ENCODE measurements around the gene ZNF792.
"Not testable (repeated sequence)": the region's sequence is repeated elsewhere in the genome, so short reads cannot be mapped to it uniquely, and the experiment has no call there.

The ZNF792 gene

GRCh38 chr19:34970185-34970780 lies 6.3 kb upstream of the ZNF792 start:
- FAIRE-seq: not testable (repeated sequence)

- no peak for FAIRE-seq
Measured at GRCh38 chr19:34969721-34970120, 5.7 kb upstream of the ZNF792 start.

GRCh38 chr19:34967551-34967950 lies 3.5 kb upstream of the ZNF792 start:
- no peak for FAIRE-seq

GRCh38 chr19:34965505-34965904 lies 1.5 kb upstream of the ZNF792 start:
- FAIRE-seq: not testable (repeated sequence)

- FAIRE-seq: no peak
Measured at GRCh38 chr19:34964598-34964997, 569 bp upstream of the ZNF792 start.

- FAIRE-seq: no peak
Measured at GRCh38 chr19:34962687-34963572, 1.1 kb downstream of the ZNF792 start.

- no peak for FAIRE-seq
Measured at GRCh38 chr19:34961775-34962686, 2.0 kb downstream of the ZNF792 start.

- FAIRE-seq: no peak
Measured at GRCh38 chr19:34960940-34961679, 2.9 kb downstream of the ZNF792 start.

- no peak for FAIRE-seq
Measured at GRCh38 chr19:34960103-34960805, 3.8 kb downstream of the ZNF792 start.

- FAIRE-seq: no peak
Measured at GRCh38 chr19:34959021-34959420, 5.0 kb downstream of the ZNF792 start.

GRCh38 chr19:34957830-34958751 lies 5.9 kb downstream of the ZNF792 start:
- no peak for FAIRE-seq

GRCh38 chr19:34953092-34953491 lies 10.9 kb downstream of the ZNF792 start:
- FAIRE-seq: no peak

GRCh38 chr19:34943861-34944573 lies 20.0 kb downstream of the ZNF792 start:
- no peak for FAIRE-seq

- no peak for FAIRE-seq
Measured at GRCh38 chr19:34938886-34939285, 25.1 kb downstream of the ZNF792 start.

GRCh38 chr19:34936184-34936583 lies 27.8 kb downstream of the ZNF792 start:
- FAIRE-seq: no peak

- no peak for FAIRE-seq
Measured at GRCh38 chr19:34932494-34932893, 31.5 kb downstream of the ZNF792 start.

- FAIRE-seq: peak; percentile 76
Measured at GRCh38 chr19:34926685-34927375, 37.2 kb downstream of the ZNF792 start, which contains the start of gene ZNF30. ZNF30 (plus strand) TSS chr19:34926903; CDS start chr19:34929948, 3,045 bp downstream.

GRCh38 chr19:34926361-34926684 lies 37.7 kb downstream of the ZNF792 start:
- peak; percentile 16 for FAIRE-seq

- FAIRE-seq: no peak
Measured at GRCh38 chr19:34925278-34925855, 38.7 kb downstream of the ZNF792 start.
